Measurements from ENCODE around the gene SMG7. TPM values are rescaled to one million over a fixed set of nuclear protein-coding genes. Genes with fewer than 3 reads are reported as not detected.

Gene SMG7
- total RNA-seq, 1 donor from 2014 or later: 75.2 TPM

DNA sequence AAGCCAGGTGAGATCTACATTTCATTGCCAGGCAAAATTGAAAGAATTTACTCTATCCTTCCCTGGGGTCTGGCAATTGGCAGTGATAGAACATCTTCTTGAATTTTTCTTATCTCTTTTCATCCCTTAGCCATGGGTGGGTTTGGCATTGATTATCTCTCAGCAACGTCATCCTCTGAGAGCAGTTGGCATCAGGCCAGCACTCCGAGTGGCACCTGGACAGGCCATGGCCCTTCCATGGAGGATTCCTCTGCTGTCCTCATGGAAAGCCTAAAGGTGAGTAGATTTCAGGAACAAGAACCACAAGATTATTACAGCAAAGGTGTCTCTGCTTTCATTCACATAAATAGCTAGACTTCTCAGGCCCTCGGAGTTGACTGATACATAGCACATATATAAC lies 78.6 kb downstream of the SMG7 start:
- DNase-seq (ENCODE audit: low spot score): no peak
- no peak for ATAC-seq
- intact Hi-C loops (cut with DNase I): no loop called here

DNA sequence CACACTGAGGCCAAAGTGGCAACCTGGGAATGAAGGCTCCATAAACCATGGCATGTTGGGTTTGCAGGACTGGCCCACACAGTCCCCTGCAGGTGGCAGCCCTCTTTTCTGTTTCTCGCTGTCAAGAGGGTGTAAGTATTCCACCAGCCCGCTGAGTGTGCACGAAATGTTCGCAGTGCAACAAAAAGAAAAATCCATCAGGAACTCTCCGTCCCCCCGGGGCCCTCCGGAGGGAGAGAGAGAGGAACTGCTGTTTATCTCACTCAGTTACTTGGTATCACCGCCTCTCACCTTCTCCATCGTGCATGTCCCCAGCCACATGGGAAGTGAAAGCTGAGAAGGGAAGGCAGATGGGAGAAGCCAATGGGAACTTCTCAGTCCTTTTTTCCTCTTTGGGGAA lies 79.6 kb downstream of the SMG7 start:
- ATAC-seq (no peak), DNase-seq (ENCODE audit: low spot score) (no peak)
- intact Hi-C loops (cut with DNase I): no loop called here

DNA sequence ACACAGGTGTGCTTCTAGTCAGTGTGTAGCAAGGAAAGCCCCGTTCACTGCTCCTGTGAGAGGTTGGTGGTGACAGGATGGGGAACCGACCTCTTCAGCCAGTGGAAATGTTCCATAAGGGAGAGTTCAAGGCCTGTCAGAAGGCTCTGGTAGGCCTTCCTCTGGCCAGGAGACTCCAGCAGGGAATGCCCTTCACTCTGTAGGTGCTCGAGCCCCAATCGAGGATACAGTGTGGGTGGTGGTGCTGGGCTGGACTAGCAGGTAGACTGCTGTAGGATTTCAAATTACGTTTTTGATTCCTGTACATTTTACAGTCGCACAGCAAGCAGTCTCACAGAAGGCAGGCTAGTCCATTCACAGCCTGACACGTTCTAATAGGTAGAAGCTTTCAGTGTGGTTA lies 80.1 kb downstream of the SMG7 start:
- DNase-seq (ENCODE audit: low spot score) (no peak), ATAC-seq (peak; percentile 10)
- intact Hi-C loops (cut with DNase I): no loop called here

DNA sequence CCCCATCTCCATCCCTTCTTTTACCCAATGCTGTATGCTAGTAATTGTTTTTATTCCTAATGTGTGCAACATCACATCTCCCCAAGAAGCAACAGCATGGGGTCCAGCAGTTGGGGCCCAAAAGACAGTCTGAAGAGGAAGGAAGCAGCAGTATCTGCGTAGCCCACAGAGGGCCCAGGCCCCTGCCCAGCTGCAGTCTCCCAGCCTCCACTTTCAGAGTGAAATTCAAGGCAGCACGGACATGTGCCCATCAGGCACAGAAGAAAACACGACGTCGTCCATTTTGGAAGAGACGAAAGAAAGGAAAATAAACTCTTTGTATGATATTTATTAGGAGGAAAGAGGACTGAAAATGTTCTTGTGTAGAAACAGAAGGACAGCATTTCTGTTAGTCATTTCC lies 80.6 kb downstream of the SMG7 start:
- intact Hi-C loops (cut with DNase I): no loop called here
- ATAC-seq (no peak), DNase-seq (ENCODE audit: low spot score) (no peak)

DNA sequence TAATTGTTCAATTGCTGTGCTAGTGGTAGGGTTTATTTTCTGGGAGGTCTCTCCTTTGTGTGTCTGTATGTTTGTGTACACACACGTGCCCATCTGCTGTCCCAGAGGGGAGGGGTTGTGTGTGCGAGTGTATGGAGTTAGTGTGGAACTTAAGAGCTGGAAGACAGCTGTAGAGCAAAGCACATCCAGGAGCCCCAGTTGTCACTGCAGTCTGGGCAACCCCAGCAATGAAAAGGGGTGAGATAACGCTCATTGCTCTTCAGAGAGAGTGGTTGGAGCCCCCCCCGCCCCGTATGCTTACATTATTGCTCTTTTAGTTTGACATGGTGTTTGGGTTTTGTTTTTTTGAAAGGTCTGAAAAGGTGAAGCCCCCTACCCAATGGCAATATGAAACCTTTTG lies 81.0 kb downstream of the SMG7 start:
- intact Hi-C loops (cut with DNase I): no loop called here
- no peak for ATAC-seq
- no peak for DNase-seq (ENCODE audit: low spot score)

DNA sequence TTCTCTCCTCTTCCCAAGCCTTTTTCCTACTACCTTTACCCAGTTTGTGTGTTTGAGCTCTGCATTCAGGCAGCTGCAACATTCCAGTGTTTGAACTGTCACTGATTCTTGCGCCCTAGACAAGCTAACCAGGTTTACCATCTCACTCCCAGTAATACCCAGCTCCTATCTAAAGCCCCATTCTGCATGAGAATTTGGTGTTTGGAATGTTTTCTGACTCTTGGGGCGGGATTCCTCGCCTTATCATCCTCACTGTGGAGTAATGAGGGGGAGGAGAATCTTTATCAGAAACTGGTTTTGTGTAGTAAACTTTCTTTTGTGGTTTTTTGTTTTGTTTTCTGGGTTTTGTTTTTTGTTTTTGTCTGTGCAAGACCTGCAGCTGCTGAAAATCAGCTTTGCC lies 81.5 kb downstream of the SMG7 start:
- DNase-seq (ENCODE audit: low spot score) (no peak), ATAC-seq (no peak)
- intact Hi-C loops (cut with DNase I): no loop called here

DNA sequence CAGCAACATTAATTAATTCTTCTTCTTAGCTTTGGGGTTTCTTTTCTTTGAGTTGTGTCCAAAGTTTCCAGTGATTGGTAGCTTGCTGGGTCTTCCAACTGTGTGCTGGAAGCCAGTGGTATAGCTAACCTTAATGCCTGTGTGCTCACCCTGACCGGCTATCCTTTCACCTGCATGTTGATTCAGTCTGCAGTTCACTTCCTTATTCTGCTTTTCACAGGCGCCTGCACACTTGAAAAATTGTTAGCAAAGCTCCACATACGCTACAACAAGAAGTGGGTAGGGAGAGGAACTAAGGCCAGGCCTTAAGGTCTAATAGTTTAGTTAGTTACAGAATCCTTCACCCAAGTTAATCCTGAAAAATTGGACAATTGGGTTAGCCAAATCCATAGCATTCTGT lies 82.3 kb downstream of the SMG7 start:
- no peak for DNase-seq (ENCODE audit: low spot score)
- no peak for ATAC-seq
- intact Hi-C loops (cut with DNase I): no loop called here

DNA sequence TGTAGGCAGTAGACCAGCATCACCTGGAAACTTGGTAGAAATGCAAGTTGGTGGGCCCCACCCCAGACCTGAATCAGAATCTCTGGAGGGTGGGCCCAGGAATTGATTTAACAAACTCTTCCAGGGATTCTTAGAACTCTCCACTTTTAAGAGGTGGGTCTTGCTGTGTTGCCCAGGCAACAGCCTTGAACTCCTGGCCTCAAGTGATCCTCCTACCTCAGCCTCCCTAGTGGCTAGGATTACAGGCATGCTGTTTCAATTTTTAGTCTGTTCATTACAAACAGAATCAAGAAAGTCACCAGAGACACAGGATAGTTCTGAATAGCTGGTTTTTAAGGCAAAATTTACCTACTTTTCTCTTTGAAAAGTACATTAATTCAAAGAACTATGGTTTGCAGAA lies 86.8 kb downstream of the SMG7 start:
- DNase-seq (ENCODE audit: low spot score) (no peak), ATAC-seq (no peak)
- intact Hi-C loops (cut with DNase I): no loop called here

DNA sequence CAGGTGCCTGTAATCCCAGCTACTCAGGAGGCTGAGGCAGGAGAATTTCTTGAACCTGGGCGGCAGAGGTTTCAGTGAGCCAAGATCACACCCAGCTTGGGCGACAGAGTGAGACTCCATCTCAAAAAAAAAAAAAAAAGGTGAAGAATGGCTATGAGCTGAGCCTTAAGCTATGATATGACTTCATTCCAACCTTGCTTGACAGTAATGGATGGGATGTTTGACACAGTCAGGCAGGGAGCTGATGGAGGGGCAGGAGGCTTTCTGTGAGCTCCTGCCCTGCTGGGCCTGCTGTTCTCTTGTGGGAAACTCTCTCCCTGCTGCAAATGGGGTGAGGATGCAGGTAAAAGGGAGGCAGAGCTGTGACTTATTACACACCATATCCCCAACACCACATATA lies 90.4 kb downstream of the SMG7 start:
- ATAC-seq (no peak), DNase-seq (ENCODE audit: low spot score) (no peak)
- intact Hi-C loops (cut with DNase I): no loop called here

DNA sequence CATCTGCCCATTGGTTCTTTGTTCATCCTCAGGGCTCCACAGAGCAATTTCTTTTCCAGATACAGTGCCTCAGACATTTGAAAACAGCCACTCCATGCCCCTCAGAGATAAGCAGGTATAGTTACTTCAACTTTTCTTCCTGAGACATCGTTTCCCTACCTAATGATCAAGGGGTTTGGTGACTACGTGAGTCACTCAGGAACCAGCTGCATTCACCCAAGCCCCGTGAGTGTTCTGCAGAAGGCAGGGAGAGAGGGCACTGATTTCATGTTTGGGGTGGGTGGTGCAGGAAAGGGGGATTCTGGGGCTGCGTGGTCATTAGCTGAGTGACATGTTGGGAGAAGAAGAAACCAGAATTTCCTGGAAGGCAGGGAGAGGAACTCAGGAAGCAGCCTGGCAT lies 93.0 kb downstream of the SMG7 start:
- DNase-seq (ENCODE audit: low spot score): no peak
- ATAC-seq: no peak
- intact Hi-C loops (cut with DNase I): no loop called here

DNA sequence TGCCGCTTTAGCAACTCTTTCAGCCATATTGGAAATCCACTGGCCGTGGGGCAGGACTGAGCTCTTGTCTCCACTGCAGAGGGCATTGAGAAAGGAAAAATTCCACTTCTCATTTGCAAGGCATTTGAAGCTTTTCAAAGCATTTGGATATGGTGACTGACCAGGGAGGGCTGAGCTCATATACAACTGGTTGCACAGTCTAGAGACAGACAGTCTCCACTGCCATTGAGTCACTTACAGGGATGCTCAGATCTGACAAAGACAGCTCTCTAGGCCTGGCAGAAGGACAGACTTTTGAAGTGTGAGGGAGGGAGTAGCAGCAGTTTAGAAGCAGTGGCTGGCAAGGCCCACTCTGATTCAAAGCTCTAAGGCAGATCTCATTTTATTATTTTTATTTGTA lies 93.7 kb downstream of the SMG7 start:
- DNase-seq (ENCODE audit: low spot score): no peak
- intact Hi-C loops (cut with DNase I): no loop called here
- no peak for ATAC-seq

DNA sequence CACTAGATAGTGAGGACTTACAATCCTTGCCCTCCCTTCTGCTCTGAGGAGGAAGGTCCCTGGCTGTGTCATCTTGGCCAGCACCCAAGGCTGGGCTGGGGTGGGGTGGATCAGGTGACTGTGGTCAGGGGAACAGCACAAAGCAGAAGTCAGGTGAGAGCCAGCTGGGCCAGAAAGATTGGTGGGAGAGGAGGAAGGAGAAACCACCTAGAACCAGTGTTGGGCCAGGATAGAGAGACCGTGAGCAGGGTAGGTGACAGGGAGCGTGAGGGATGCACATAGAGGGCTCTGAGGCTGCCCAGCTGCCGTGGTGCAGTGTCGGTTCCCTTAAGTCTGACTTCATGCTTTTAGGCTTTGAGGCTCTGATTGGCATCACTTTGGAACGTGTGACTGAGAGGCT lies 95.3 kb downstream of the SMG7 start:
- DNase-seq (ENCODE audit: low spot score) (no peak), ATAC-seq (peak; percentile 68)

DNA sequence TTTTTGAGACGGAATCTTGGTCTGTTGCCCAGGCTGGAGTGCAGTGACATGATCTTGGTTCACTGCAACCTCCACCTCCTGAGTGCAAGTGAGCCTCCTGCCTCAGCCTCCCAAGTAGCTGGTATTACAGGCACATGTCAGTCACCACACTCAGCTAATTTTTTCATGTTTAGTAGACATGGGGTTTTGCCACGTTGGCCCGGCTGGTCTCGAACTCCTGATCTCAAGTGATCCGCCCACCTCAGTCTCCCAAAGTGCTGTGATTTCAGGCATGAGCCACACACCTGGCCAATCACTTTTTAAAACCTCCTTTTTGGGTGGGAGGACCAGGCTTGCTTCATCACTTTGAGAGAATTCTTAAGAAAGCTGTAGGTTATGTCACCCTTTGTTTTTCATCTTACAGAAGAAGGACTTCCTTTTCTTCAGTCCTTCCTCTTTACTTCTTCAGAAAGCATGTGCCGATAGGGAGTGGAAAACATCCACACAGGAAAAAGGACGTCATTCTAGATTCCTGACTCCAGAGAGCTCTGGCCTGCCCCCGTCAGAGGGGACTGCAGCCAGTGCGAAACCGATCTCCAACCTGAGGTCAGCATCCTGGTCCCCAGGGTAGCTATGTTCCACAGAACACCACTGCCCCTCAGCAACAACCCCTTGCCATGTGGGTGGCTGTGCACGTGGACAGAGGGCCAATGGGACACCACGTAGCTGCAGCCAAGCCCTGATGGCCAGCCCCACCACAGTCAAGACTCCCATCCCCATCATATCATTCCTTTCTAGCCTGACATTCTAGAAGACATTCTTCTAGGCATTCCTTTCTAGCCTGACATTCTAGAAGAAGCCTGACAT lies 96.1 kb downstream of the SMG7 start:
- DNase-seq (ENCODE audit: low spot score) (no peak), ATAC-seq (peak; percentile 81)
- intact Hi-C loops (cut with DNase I): no loop called here

More for the DNA sequence above, 95.3 kb downstream of the SMG7 start:
- intact Hi-C loops (cut with DNase I): no loop called here

DNA sequence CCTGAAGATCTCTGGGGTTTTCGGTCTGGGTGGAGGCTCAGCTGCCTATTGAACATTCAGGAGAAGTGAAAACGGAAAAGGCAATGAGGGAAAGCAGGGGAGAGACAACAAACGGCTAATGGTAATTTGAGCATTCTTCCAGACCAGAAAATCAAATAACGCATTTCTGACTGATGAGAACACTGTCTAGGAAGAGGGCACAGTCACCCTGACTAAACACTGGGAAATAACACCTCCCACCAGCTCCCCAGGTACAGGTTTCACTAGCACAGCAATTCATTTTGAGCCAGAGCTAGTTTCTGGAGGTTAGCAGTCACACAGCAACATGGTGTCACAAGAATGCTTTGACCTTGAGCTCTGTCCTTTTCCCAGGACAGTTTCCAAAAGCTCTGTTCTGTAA lies 96.8 kb downstream of the SMG7 start:
- no peak for ATAC-seq
- no peak for DNase-seq (ENCODE audit: low spot score)
- intact Hi-C loops (cut with DNase I): no loop called here

DNA sequence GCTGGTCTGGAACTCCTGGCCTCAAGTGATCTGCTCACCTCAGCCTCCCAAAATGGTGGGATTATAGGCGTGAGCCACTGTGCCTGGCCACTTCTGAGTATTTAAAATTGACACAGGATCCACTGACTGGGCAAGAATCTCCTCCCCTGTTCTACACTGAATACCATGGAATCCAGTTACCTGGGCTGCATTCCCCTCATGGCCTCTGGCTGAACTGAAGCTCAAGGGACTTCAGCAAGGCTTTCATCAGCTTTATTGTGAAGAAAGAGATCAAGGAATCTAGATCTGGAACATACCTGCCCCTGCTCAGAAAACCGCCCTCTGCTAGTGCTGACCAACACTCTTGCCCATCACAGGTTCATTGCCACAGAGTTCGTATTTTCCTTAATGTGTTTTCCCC lies 97.5 kb downstream of the SMG7 start:
- no peak for ATAC-seq
- DNase-seq (ENCODE audit: low spot score): no peak
- intact Hi-C loops (cut with DNase I): no loop called here

DNA sequence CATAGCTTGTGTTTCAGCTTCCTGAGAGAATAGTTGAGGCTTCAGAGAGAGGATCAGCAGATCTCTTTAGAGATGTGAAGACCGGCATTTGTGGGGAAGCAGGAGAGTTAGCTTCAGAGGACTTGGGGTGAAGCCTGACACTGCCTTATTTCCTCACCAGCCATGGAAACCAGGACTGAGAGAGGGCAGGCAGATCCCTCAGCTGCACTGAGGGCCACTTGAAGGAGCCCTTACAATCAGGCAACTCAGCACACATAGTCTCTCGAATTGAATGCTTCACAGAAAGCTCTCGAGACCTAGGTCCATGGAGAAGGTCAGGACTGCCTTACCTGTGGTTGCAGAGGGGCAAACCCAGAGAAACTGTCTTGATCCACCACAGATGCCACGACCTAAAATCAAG lies 98.2 kb downstream of the SMG7 start:
- DNase-seq (ENCODE audit: low spot score) (no peak), ATAC-seq (no peak)
- intact Hi-C loops (cut with DNase I): no loop called here

DNA sequence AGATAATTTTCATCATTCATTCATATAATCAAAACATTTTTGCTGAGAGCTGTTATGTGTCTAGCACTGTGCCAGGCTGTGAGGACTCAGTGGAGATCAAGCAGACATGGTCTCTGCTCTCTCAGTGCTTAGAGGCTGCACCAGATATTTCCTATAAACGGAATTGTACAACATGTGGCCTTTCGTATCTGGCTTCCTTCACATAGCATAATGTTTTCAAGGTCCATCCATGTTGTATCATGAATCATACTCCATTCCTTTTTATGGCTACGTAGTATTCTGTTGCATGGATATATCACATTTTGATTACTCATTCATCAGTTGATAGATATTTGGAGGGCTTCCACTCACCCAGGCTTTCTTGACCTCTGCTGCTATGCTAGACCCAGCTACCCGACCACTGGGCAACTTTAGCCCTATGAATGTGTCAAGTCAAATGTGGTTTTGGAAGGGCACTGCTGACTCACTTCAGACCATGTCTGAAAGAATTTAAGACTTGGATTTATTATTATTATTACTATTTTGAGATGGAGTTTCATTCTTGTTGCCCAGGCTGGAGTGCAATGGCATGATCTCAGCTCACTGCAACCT lies 99.5 kb downstream of the SMG7 start:
- ATAC-seq (no peak), DNase-seq (ENCODE audit: low spot score) (no peak)
- intact Hi-C loops (cut with DNase I): no loop called here

DNA sequence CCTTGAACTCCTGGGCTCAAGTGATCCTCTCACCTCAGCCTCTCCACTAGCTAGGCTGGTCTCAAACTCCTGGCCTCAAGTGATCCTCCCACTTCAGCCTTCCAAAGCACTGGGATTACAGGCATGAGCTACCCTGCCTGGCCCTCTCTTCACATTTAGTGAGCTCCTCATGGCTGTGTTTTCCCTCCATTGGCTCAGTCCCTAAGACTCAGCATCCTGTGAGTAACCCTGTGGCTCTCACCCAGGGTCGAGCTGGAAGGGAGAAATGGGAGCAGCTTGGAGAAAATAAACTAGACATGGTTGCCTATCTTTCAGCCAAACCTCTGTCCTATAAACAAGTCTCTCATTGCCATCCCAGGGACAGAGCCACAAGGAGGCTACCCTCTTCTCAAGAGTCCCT lies 100.4 kb downstream of the SMG7 start:
- DNase-seq (ENCODE audit: low spot score) (no peak), ATAC-seq (no peak)
- intact Hi-C loops (cut with DNase I): no loop called here

DNA sequence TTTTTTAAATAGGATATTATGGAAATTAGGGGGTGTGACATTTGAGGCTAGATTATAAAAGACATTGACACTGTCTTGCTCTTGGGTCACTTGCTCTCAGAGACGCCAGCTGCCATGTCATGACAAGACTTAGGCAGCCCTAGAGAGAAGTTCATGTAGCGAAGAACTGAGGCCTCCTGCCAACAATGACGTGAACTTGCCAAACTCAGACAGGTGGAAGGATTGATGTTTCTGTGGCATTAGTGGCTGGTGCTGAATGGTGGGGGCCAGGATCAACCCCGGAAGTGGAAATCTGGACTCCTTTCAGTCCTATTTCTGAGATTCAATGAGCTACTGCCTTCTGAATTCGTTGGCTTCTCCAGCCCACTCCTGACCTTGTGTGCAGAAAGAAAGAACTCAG lies 103.3 kb downstream of the SMG7 start:
- intact Hi-C loops (cut with DNase I): no loop called here
- DNase-seq (ENCODE audit: low spot score): peak; percentile 43
- ATAC-seq: no peak

DNA sequence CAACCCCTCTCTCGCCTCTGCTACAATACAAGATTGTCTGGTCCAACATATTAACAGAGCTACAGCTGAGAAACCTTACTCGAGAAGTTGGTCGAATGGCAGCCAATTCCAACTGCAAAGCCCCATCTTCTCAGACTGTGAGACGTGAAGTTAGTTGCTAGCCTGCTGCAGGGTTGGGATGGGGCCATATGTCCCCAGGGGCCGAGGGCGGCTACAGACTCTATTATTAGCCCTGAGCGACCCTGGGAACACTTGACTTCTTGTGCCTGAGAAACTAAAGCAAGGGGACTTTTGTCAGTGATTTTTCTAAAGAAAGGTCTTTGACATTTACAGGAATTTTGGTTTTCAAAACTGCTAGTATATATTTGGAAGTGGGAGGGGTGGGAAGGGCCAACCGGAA lies 104.2 kb downstream of the SMG7 start:
- DNase-seq (ENCODE audit: low spot score) (peak; percentile 36), ATAC-seq (no peak)
- intact Hi-C loops (cut with DNase I): no loop called here

DNA sequence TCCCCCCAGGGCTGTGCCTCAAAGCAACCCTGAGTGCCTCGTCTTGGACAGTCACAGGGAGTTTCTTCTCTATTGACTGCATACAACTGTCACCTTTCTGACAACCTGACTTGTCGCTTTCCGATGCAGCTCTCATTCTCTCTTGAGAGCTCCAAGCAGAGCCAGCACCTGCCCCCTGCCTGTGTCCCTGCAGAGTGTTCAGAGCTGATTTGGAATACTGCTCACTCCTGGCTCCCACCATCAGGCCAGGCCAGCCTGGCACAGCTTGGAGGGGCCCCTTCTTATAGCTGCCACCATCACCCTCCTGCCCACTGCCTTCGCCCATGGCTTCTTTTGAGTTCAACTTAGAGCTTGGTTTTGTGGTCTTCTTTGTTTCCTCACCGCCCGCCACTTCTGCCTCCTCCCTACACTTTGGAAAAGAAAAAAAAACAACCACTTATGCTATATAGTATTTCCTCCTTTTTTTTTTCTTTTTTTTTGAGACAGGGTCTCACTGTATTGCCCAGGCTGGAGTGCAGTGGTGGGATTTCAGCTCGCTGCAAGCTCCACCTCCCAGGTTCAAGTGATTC lies 105.7 kb downstream of the SMG7 start:
- intact Hi-C loops (cut with DNase I): no loop called here
- DNase-seq (ENCODE audit: low spot score) (peak; percentile 26), ATAC-seq (no peak)

All from sciatic nerve (tissue), 2 donors.